Fibroblast of skin of right quadriceps (primary cell): Measurements from ENCODE around the gene DUSP23.

Experiments used
- DNase-seq: peaks from one replicate; pipeline ENCODE4 v3.0.0-alpha.2; 2013

DUSP23 gene

GRCh38 chr1:159780583-159781582, at the start of gene DUSP23:
Gene DUSP23, plus strand, starts transcription at chr1:159780962. Its CDS starts 139 bp downstream, at chr1:159781101.
- peak; percentile 98 for DNase-seq

- no peak for DNase-seq
Measured at GRCh38 chr1:159737238-159737916, 43.4 kb upstream of the DUSP23 start.

GRCh38 chr1:159743651-159744410, 36.9 kb upstream of the DUSP23 start:
- no peak for DNase-seq

- no peak for DNase-seq
Measured at GRCh38 chr1:159746666-159747065, 34.1 kb upstream of the DUSP23 start.

GRCh38 chr1:159748370-159748769, 32.4 kb upstream of the DUSP23 start:
- no peak for DNase-seq

- no peak for DNase-seq
Measured at GRCh38 chr1:159749630-159750029, 31.1 kb upstream of the DUSP23 start.

- DNase-seq: no peak
Measured at GRCh38 chr1:159750621-159751020, 30.1 kb upstream of the DUSP23 start.

GRCh38 chr1:159751031-159751430, 29.7 kb upstream of the DUSP23 start:
- DNase-seq: no peak

GRCh38 chr1:159752135-159752580, 28.6 kb upstream of the DUSP23 start:
- DNase-seq: peak; percentile 8

- DNase-seq: no peak
Measured at GRCh38 chr1:159753386-159753785, 27.4 kb upstream of the DUSP23 start.

- no peak for DNase-seq
Measured at GRCh38 chr1:159755451-159756007, 25.2 kb upstream of the DUSP23 start.

GRCh38 chr1:159756397-159756796, 24.4 kb upstream of the DUSP23 start:
- no peak for DNase-seq

- no peak for DNase-seq
Measured at GRCh38 chr1:159763686-159764085, 17.1 kb upstream of the DUSP23 start.

- no peak for DNase-seq
Measured at GRCh38 chr1:159765806-159766205, 15.0 kb upstream of the DUSP23 start.

GRCh38 chr1:159771127-159771895, 9.5 kb upstream of the DUSP23 start:
- no peak for DNase-seq

GRCh38 chr1:159774465-159774864, 6.3 kb upstream of the DUSP23 start:
- no peak for DNase-seq

GRCh38 chr1:159775716-159776115, 5.0 kb upstream of the DUSP23 start:
- DNase-seq: no peak

GRCh38 chr1:159778266-159778665, 2.5 kb upstream of the DUSP23 start:
- DNase-seq: no peak

- peak; percentile 56 for DNase-seq
Measured at GRCh38 chr1:159779403-159779851, 1.3 kb upstream of the DUSP23 start.

- no peak for DNase-seq
Measured at GRCh38 chr1:159781992-159782391, 1.2 kb downstream of the DUSP23 start.

- peak; percentile 42 for DNase-seq
Measured at GRCh38 chr1:159783724-159784123, 3.0 kb downstream of the DUSP23 start.

- no peak for DNase-seq
Measured at GRCh38 chr1:159786465-159786864, 5.7 kb downstream of the DUSP23 start.
